K562 (cell line): Measurements from ENCODE around the gene SUPT7L. TPM values are rescaled to one million over a fixed set of nuclear protein-coding genes. Genes with fewer than 3 reads are reported as not detected.

Source experiments
- ATAC-seq: fragments of 200-7000 bp; cut with Tn5 transposase; 3 replicates; pipeline ENCODE4 v1.9.1; 2020; ENCODE audit warnings: moderate library complexity
- BruUV-seq: library from RNA; stranded (reverse); fragments of 400-500 nt; replicated peaks from 2 replicates; lab custom pipeline; 2021; lab: Mats Ljungman, UMichigan
- CTCF ChIA-PET: fragments of 300-600 bp; formaldehyde crosslinking; extraction: SDS; loops from one replicate; lab custom pipeline; 2021; ENCODE audit warnings: low intra/inter-chr PET ratio; lab: Yijun Ruan, JAX
- POLR2A ChIA-PET: fragments of 300-600, 350-650 bp; sonication (Branson Sonifier 250); formaldehyde crosslinking; extraction: SDS; loops from one replicate; lab custom pipeline; 2021; ENCODE audit warnings: antibody characterized with exemption, inconsistent platforms; lab: Yijun Ruan, JAX
- DNase-seq, 4 experiments: peaks; one replicate each; pipeline versions ENCODE4 v3.0.0 to v3.0.0-alpha.2; 2011 to 2018; ENCODE audit warnings: low spot score in 3 of 4, mixed read lengths in 3 of 4; ENCODE audit errors: extremely low read depth in 1 of 4
- FAIRE-seq: peaks from 2 replicates; lab custom pipeline; 2011; peaks lifted over from hg19 to GRCh38; lab: Jason Lieb, UNC
- H2AFZ ChIP-seq: 2 replicates; pipeline ENCODE4 v1.6.0; 2011; ENCODE audit warnings: low read depth, low read length, control low read depth, inconsistent platforms
- H3K27ac ChIP-seq: fragments of 200-600 bp; 3 replicates; pipeline ENCODE4 v1.8.0; 2011; ENCODE audit warnings: low read depth, mild to moderate bottlenecking, control low read depth, inconsistent platforms, low read length, moderate library complexity, mixed read lengths; ENCODE audit errors: extremely low read depth
- H3K27me3 ChIP-seq, 2 experiments: fragments of 300-600 bp in 1 of 2; 2 replicates in 1 of 2; 3 replicates in 1 of 2; pipeline versions ENCODE4 v1.6.0 to v1.8.0; 2011; ENCODE audit warnings: inconsistent platforms in 2 of 2, low read length in 2 of 2, mild to moderate bottlenecking in 1 of 2, mixed read lengths in 1 of 2, moderate library complexity in 1 of 2; ENCODE audit not compliant: control insufficient read depth in 2 of 2, insufficient read depth in 2 of 2
- H3K36me3 ChIP-seq: fragments of 300-600 bp; 3 replicates; pipeline ENCODE4 v1.8.0; 2011; ENCODE audit warnings: mild to moderate bottlenecking, low read length, inconsistent platforms; ENCODE audit not compliant: control insufficient read depth, insufficient read depth
- H3K4me1 ChIP-seq, 2 experiments: fragments of 200-600 bp in 1 of 2; replicated peaks in 1 of 2; 2 replicates in 1 of 2; 3 replicates in 1 of 2; pipeline versions ENCODE4 v1.5.1 to v1.8.0; 2011; ENCODE audit warnings: inconsistent platforms in 2 of 2, low read length in 2 of 2, mild to moderate bottlenecking in 1 of 2, mixed read lengths in 1 of 2, moderate library complexity in 1 of 2; ENCODE audit not compliant: control insufficient read depth in 2 of 2, insufficient read depth in 2 of 2
- H3K4me2 ChIP-seq: 2 replicates; pipeline ENCODE4 v1.6.1; 2011; ENCODE audit warnings: low read length, control low read depth, inconsistent platforms, mixed read lengths; ENCODE audit not compliant: insufficient read depth
- H3K4me3 ChIP-seq: fragments of 200-600 bp; sonication (generic), shearing (Covaris generic); 2 replicates; pipeline ENCODE4 v1.5.1; 2016; ENCODE audit warnings: control low read depth, inconsistent platforms
- H3K79me2 ChIP-seq: fragments of 200-600 bp; 3 replicates; pipeline ENCODE4 v1.8.0; 2011; ENCODE audit warnings: low read length, inconsistent platforms; ENCODE audit not compliant: control insufficient read depth, insufficient read depth
- H3K9ac ChIP-seq, 2 experiments: 2 replicates each; pipeline versions ENCODE4 v1.6.0 to v1.6.1; 2011; ENCODE audit warnings: low read depth in 2 of 2, low read length in 2 of 2, control low read depth in 1 of 2, inconsistent platforms in 1 of 2, mild to moderate bottlenecking in 1 of 2, mixed read lengths in 1 of 2; ENCODE audit not compliant: insufficient read depth in 1 of 2
- H3K9me1 ChIP-seq: one replicate; pipeline ENCODE4 v1.6.0; 2011; ENCODE audit warnings: inconsistent platforms, mild to moderate bottlenecking, low read length, moderate library complexity; ENCODE audit not compliant: control insufficient read depth, insufficient read depth
- H3K9me3 ChIP-seq: replicated peaks from 2 replicates; pipeline ENCODE4 v1.5.1; 2011; ENCODE audit warnings: low read depth, low read length, inconsistent platforms; ENCODE audit not compliant: control insufficient read depth, insufficient read depth
- H4K20me1 ChIP-seq: replicated peaks from 2 replicates; pipeline ENCODE4 v1.6.1; 2011; ENCODE audit warnings: low read length, inconsistent platforms, mixed read lengths; ENCODE audit not compliant: control insufficient read depth, insufficient read depth
- HMG20B ChIP-seq: fragments of 250-450 bp; sonication (Bioruptor Pico); IDR thresholded peaks from 2 replicates; pipeline ENCODE4 v1.5.0; 2021; ENCODE audit warnings: mild to moderate bottlenecking
- RBM15 ChIP-seq: fragments of 200-400 bp; formaldehyde crosslinking; IDR thresholded peaks from 2 replicates; pipeline ENCODE4 v1.6.1; 2018; ENCODE audit warnings: mild to moderate bottlenecking, low read length, moderate library complexity; ENCODE audit not compliant: insufficient read depth
- TEAD4 ChIP-seq, 2 experiments: sonication (generic) in 1 of 2; formaldehyde crosslinking in 1 of 2; IDR thresholded peaks; 2 replicates each; pipeline versions ENCODE4 v1.6.1 to v1.8.0; 2012 to 2022; ENCODE audit warnings: borderline replicate concordance in 1 of 2, inconsistent platforms in 1 of 2, low read length in 1 of 2, mild to moderate bottlenecking in 1 of 2, missing genetic modification reagents in 1 of 2
- ZEB2 ChIP-seq: fragments of 450-650 bp; IDR thresholded peaks from 2 replicates; pipeline ENCODE4 v1.6.1; 2016
- ZNF212 ChIP-seq: fragments of 450-650 bp; formaldehyde crosslinking; IDR thresholded peaks from 2 replicates; pipeline ENCODE4 v1.4.0; 2020; ENCODE audit warnings: mild to moderate bottlenecking
- ZNF347 ChIP-seq: fragments of 450-650 bp; formaldehyde crosslinking; IDR thresholded peaks from 2 replicates; pipeline ENCODE4 v1.4.0; 2020; ENCODE audit warnings: low read depth, mild to moderate bottlenecking, moderate library complexity
- ZNF436 ChIP-seq: fragments of 250-450, 450-650 bp; sonication (Bioruptor Pico); formaldehyde crosslinking; IDR thresholded peaks from 2 replicates; pipeline ENCODE4 v1.7.0; 2020; ENCODE audit warnings: mild to moderate bottlenecking
- WGBS: fragments of 100-300 bp; shearing (Covaris generic); methylation state at CpG from one replicate; pipeline ENCODE4 v1.1.6; 2016; ENCODE audit warnings: low coverage, mixed read lengths; ENCODE audit not compliant: insufficient coverage; ENCODE audit errors: missing lambda C conversion rate; 5-methylcytosine and 5-hydroxymethylcytosine counted together
- in situ Hi-C: fragments of 300-500 bp; cut with MboI; formaldehyde crosslinking; loops from 4 replicates; pipeline ENCODE4 v1.15.0; 2018; ENCODE audit warnings: inconsistent platforms, mixed read lengths
- intact Hi-C: fragments of 100-400 bp; cut with micrococcal nuclease; formaldehyde crosslinking; loops from 2 replicates; pipeline ENCODE4 v1.14.2; 2022
- polyA plus RNA-seq, 8 experiments: library from polyadenylated mRNA; depleted of rRNA in 4 of 8; stranded (reverse) in 5 of 8; unstranded in 3 of 8; fragments of >200 nt; fragmentation: Nextera tagmentation in 2 of 8; fragmentation: Illumina TruSeq in 1 of 8; extraction: Ambion mirVana in 2 of 8; extraction: Trizol in 1 of 8; gene quantifications; 2 replicates each; pipeline versions ENCODE4 v1.2.1 to v1.2.3, GENCODE V29; 2011 to 2014; ENCODE audit warnings: inconsistent platforms in 1 of 8, missing spikeins in 1 of 8
- total RNA-seq, 7 experiments: library from RNA; depleted of rRNA in 6 of 7; stranded (reverse); fragments of >200 nt in 6 of 7; fragmentation: Illumina TruSeq in 2 of 7; extraction: Trizol in 2 of 7; gene quantifications; 2 replicates each; pipeline versions ENCODE4 v1.2.1 to v1.2.3, GENCODE V29; 2011 to 2021; ENCODE audit warnings: low replicate concordance in 1 of 7
- TF ChIP-seq, protein P1 (sequence below): fragments of 250-450 bp; sonication (Bioruptor Pico); IDR thresholded peaks from 2 replicates; pipeline ENCODE4 v1.5.0; 2022; ENCODE audit warnings: mild to moderate bottlenecking

Gene SUPT7L
- total and polyA plus RNA-seq, 9 of the 15 experiments (the other 6 are each of a cell fraction or from before 2014, with no cell fraction given), result 22.0 to 72.8 (median 40.2) TPM

DNA sequence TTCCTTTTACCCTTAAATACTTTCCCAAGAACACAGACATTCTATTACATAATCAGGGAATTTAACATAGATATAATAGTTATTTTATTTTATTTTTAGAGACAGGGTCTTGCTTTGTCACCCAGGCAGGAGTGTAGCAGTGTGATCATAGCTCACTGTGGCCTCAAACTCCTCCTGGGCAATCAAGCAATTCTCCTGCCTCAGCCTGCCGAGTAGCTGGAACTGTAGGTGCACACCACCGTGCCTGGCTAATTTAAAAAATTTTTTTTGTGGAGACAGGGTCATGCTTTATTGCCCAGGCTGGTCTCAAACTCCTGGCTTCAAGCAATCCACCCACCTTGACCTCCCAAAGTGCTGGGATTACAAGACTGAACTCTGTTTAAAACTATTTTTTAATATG is 45.9 kb upstream of the SUPT7L start:
- H3K36me3 ChIP-seq, result no peaks in the 10 kb centered on the region
- no peak for DNase-seq
- no TSS peak for BruUV-seq
- intact Hi-C loops (no loop called here), in situ Hi-C loops (no loop called here)
- CTCF ChIA-PET, result no interaction called here
- H3K4me2 ChIP-seq, result no peak overlapping the region
- TF ChIP-seq TEAD4 (IDR thresholded peaks at IDR 0.05; ENCODE audit: low read length) (no peak), TEAD4 (CRISPR knock-in tag; IDR thresholded peaks at IDR 0.05; ENCODE audit: borderline replicate concordance) (no peak), HMG20B (CRISPR knock-in tag) (no peak), ZNF436 (CRISPR knock-in tag) (no peak), ZNF347 (no peak), ZEB2 (no peak), RBM15 (no peak), ZNF212 (CRISPR knock-in tag) (no peak)
- TF ChIP-seq, protein P1, sequence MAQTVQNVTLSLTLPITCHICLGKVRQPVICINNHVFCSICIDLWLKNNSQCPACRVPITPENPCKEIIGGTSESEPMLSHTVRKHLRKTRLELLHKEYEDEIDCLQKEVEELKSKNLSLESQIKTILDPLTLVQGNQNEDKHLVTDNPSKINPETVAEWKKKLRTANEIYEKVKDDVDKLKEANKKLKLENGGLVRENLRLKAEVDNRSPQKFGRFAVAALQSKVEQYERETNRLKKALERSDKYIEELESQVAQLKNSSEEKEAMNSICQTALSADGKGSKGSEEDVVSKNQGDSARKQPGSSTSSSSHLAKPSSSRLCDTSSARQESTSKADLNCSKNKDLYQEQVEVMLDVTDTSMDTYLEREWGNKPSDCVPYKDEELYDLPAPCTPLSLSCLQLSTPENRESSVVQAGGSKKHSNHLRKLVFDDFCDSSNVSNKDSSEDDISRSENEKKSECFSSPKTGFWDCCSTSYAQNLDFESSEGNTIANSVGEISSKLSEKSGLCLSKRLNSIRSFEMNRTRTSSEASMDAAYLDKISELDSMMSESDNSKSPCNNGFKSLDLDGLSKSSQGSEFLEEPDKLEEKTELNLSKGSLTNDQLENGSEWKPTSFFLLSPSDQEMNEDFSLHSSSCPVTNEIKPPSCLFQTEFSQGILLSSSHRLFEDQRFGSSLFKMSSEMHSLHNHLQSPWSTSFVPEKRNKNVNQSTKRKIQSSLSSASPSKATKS (CRISPR knock-in tag), result no peak
- TF ChIP-seq, all 486 proteins: peak for 0
- POLR2A ChIA-PET, result no interaction called here
- Histone ChIP-seq H3K9me1 (no peaks in the 10 kb centered on the region), H3K9ac (no peak overlapping the region), H2AFZ (no peak overlapping the region), H4K20me1 (no peaks in the 10 kb centered on the region), H3K27ac (no peak overlapping the region), H3K4me3 (no peak overlapping the region), H3K4me1 (peaks cover 0 to 6% of the 10 kb centered on the region in 2 experiments; a peak in 3 of 5 replicates), H3K27me3 (peaks cover 4% of the 10 kb centered on the region in 2 experiments; a peak in 2 of 5 replicates), H3K9me3 (no peaks in the 10 kb centered on the region), H3K79me2 (no peaks in the 10 kb centered on the region)
- FAIRE-seq (no peak), ATAC-seq (no peak)
- WGBS, result 0% methylated on average over 2 of the region's 2 CpGs
